HG02973 (cell line): ENCODE data around the gene MICAL2.

ENCODE experiments used
- ATAC-seq: cut with Tn5 transposase; IDR thresholded peaks from one replicate; pipeline ENCODE4 v1.9.1; 2021; ENCODE audit warnings: moderate library complexity; ENCODE audit not compliant: unreplicated experiment

MICAL2 gene

GRCh38 chr11:12077535-12078280 is 32.7 kb upstream of the MICAL2 start:
- no peak for ATAC-seq

- no peak for ATAC-seq
These were observed 30.4 kb upstream of the MICAL2 start for GRCh38 chr11:12079726-12080556.

GRCh38 chr11:12083380-12083779 is 27.0 kb upstream of the MICAL2 start:
- ATAC-seq: no peak

- no peak for ATAC-seq
These were observed 26.1 kb upstream of the MICAL2 start for GRCh38 chr11:12084256-12084655.

GRCh38 chr11:12085371-12086251 is 24.8 kb upstream of the MICAL2 start:
- ATAC-seq: no peak

GRCh38 chr11:12086271-12087074 is 23.9 kb upstream of the MICAL2 start:
- ATAC-seq: no peak

GRCh38 chr11:12087075-12088004 is 23.1 kb upstream of the MICAL2 start:
- ATAC-seq: no peak

GRCh38 chr11:12088047-12088481 is 22.3 kb upstream of the MICAL2 start:
- ATAC-seq: no peak

GRCh38 chr11:12088531-12088930 is 21.9 kb upstream of the MICAL2 start:
- ATAC-seq: no peak

- no peak for ATAC-seq
These were observed 21.3 kb upstream of the MICAL2 start for GRCh38 chr11:12089041-12089440.

GRCh38 chr11:12089473-12089872 is 20.9 kb upstream of the MICAL2 start:
- no peak for ATAC-seq

- ATAC-seq: no peak
These were observed 20.3 kb upstream of the MICAL2 start for GRCh38 chr11:12090061-12090591.

GRCh38 chr11:12090761-12091258 is 19.6 kb upstream of the MICAL2 start:
- ATAC-seq: no peak

- ATAC-seq: no peak
These were observed 18.3 kb upstream of the MICAL2 start for GRCh38 chr11:12091956-12092558.

GRCh38 chr11:12092714-12093113 is 17.7 kb upstream of the MICAL2 start:
- no peak for ATAC-seq

- no peak for ATAC-seq
These were observed 15.3 kb upstream of the MICAL2 start for GRCh38 chr11:12094872-12095800.

GRCh38 chr11:12097219-12097618 is 13.2 kb upstream of the MICAL2 start:
- ATAC-seq: no peak
